GM21723 (cell line): ENCODE data around the gene ANKRD62.
"Not testable (repeated sequence)": the region's sequence is repeated elsewhere in the genome, so short reads cannot be mapped to it uniquely, and the experiment has no call there.

Experiments
- ATAC-seq: cut with Tn5 transposase; IDR thresholded peaks from one replicate; pipeline ENCODE4 v1.9.1; 2021; ENCODE audit warnings: mild to moderate bottlenecking, moderate library complexity; ENCODE audit not compliant: unreplicated experiment

ANKRD62 gene

DNA sequence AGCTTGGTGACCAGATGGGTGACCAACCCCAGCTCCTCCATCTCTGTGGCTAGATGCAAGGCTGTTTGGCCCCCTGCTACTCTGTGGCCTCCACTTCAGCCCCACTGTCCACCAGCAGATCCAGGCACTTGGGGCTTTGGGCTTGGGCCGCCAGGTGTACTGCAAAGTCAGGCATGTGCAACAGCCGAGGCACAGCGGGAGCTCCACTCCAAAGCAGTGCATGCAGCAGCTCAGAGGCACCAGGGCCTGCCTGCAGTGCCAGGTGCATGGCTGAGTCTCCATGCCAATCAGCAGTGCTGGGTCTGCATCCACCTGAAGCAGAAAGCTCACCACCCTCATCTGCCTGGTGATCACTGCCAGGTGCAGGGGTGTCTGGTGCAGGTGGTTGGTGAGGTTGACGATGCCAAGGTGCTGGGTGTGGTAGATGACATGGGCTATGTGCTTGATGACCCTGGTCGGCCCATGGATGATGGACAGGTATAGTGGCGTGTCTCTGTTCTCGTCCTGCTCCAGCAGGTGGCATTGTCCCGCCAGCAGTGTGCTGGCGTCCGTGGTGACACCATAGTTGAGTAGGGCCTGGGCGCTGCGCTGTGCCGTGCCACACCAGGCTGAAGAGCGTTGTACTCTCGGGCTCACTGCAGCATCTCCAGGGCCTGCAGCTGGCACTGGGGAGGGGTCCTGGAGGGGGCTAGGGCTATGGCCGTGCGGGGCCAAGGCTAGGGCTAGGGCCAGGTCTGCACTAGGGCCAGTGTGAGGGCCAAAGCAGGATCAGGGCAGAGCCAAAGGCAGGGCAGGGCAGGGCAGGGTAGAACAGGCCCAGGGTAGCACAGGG, 1.0 kb upstream of the ANKRD62 start:
- ATAC-seq = no peak

- no peak for ATAC-seq
Observed at GRCh38 chr18:12098374-12098773, 4.7 kb downstream of the ANKRD62 start.

DNA sequence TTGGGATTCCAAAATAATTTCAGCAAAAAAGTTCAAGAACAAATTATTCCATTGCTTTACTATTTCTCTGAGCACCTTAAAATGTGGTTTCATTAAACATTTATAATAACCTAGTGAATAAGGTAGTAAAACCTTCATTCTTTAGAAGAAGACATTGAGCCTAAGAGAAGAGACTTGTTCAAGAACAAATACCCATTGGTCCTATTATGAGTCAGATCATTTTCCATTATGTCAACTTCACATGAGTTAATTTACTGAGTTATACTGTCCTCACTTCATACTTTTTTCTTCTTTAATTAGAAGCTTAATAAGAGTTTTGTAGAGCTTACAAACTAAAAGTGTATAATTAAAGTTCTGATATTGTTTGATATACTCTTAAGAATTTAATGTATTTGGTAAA, 5.5 kb downstream of the ANKRD62 start:
- ATAC-seq = no peak

- ATAC-seq = no peak
Observed at GRCh38 chr18:12101266-12101665, 7.6 kb downstream of the ANKRD62 start.

- ATAC-seq = no peak
Observed at GRCh38 chr18:12102136-12102842, 8.6 kb downstream of the ANKRD62 start.

DNA sequence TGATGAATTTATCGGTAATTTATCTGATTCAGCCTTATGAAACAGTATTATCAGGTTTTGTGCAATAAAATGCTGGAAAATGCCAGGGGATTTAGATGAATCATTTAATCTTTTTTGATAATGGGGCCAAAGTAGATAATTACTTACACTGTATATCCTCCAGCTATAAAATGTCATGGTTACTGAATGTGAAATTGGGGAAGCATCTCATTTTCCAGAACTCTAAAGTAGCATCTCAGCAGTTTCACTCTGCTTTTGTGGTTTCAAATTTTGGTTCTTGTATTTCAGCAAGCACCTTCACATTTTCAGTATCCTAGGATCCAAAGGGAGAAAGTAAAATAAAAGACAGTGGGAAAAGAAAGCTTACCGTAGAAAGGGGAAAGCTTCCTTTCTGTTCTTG, 12.8 kb downstream of the ANKRD62 start:
- no peak for ATAC-seq

DNA sequence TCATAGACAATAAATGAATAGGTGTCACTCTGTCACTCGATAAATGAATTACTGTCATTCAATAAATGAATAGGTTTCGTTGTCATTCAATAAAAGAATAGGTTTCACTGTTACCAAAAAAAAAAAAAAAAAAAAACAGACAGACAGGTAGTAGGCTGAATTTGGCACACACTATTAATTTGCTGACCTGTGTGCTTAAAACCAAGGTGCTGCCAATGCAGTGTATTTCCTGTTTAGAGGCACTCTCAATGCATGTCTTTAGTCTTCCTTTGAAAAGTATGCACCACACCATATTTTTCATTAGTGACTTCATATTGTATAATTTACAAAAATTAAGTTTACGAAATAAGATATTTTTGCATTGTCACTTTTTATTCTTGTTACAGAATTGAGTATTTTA, 16.2 kb downstream of the ANKRD62 start:
- ATAC-seq = no peak

DNA sequence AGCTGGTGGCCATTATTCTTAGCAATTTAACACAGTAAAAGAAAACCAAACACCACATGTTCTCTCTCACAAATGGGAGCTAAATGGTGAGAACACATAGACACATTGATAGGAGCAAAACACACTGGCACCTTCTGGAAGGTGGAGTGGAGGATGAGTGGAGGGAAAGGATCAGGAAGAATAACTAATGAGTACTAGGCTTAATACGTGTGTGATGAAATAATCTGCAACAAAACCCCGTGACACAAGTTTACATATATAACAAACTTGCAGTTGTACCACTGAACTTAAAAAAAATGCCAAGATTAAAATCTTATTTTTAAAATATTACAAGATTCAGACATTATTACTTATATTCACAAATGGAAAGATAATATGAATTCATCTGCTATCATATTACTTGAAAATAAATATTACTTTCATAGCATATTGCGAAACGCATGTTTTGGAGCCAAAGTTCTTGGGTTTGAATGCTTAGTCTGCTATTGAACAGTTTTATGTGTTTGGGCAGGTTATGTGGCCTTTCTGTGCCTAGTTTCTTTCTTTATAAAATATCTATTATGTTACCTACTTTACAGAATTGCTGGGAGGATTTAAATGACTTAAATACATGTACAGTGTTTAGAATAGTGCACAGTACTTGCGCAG, 20.5 kb downstream of the ANKRD62 start:
- no peak for ATAC-seq

- no peak for ATAC-seq
Observed at GRCh38 chr18:12119358-12119757, 25.7 kb downstream of the ANKRD62 start.

GRCh38 chr18:12121175-12122042, 27.8 kb downstream of the ANKRD62 start:
- no peak for ATAC-seq

- ATAC-seq = not testable (repeated sequence)
Observed at GRCh38 chr18:12122043-12122389, 28.4 kb downstream of the ANKRD62 start.

DNA sequence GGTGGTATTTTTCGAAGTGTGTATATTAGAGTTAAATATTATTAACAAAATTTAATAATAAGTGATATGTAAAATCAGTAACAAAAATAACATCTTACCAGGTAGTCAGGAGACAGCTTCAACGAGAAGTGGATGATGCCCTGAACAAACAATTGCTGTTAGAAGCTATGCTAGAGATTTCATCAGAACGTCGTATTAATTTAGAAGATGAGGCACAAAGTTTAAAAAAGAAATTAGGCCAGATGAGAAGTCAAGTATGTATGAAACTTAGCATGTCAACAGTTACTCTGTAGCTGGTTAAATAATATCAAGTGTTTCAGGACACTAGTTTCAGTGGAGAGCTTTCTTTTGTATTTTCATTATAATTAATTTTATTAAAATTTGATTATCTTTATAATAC, 34.0 kb downstream of the ANKRD62 start:
- not testable (repeated sequence) for ATAC-seq

GRCh38 chr18:12138831-12139230, 45.2 kb downstream of the ANKRD62 start:
- ATAC-seq = not testable (repeated sequence)

- not testable (repeated sequence) for ATAC-seq
Observed at GRCh38 chr18:12140866-12141265, 47.2 kb downstream of the ANKRD62 start.

DNA sequence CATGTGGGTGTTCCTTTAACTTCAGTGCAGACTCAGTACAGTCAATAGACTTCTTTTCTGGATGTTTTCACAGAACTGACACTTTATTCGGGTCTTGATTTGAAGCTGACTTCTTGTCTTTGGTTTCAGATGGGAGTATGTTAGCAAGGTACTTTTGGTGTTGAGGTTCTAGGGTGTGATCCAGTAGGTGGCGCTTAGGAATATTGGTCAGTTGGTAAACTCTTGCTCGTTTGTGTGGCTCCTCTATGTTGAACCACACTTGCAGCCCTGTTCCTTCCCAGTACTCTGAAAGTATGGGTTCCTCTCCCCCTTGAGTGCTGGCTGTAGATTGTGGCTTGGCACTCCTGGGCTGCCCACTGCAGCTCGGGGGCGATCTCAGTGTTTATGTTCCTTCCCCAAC, 48.1 kb downstream of the ANKRD62 start:
- not testable (repeated sequence) for ATAC-seq

DNA sequence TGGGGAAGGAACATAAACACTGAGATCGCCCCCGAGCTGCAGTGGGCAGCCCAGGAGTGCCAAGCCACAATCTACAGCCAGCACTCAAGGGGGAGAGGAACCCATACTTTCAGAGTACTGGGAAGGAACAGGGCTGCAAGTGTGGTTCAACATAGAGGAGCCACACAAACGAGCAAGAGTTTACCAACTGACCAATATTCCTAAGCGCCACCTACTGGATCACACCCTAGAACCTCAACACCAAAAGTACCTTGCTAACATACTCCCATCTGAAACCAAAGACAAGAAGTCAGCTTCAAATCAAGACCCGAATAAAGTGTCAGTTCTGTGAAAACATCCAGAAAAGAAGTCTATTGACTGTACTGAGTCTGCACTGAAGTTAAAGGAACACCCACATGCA, 55.8 kb downstream of the ANKRD62 start:
- ATAC-seq = not testable (repeated sequence)

DNA sequence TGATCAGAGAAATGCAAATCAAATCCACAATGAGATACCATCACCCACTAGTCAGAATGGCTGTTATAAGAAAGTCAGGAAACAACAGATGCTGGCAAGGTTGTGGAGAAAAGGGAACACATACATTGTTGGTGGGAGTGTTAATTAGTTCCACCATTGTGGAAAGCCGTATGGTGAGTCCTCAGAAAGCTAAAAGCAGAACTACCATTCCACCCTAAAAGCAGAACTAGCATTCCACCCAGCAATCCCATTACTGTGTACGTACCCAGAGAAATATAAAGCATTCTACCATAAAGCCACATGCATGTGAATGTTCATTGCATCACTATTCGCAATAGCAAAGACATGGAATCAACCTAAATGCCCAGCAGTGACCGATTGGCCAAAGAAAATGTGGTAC, 60.7 kb downstream of the ANKRD62 start:
- ATAC-seq = no peak

GRCh38 chr18:12155996-12156395, 62.4 kb downstream of the ANKRD62 start:
- no peak for ATAC-seq

- ATAC-seq = no peak
Observed at GRCh38 chr18:12159446-12159845, 65.8 kb downstream of the ANKRD62 start.

DNA sequence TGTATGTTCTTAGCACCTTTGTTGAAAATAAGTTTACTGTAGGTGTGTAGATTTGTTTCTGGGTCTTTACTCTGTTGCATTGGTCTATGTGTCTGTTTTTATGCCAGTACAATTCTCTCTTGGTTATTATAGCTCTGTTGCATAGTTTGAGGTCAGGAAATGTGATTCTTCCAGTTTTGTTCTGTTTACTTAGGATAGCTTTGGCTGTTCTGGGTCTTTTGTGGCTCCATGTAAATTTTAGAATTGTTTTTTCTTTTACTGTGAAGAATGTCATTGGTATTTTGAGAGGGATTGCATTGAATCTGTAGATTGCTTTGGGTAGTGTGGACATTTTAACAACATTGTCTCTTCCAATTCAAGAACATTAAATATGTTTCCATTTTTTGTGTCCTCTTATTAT, 69.1 kb downstream of the ANKRD62 start:
- no peak for ATAC-seq
